UCSD-AML1 (cell line): ENCODE data around the gene WRAP53.

Experiments
- DNase-seq: peaks from one replicate; lab custom pipeline; 2025; ENCODE audit not compliant: unreplicated experiment; lab: John Stamatoyannopoulos, UW

The WRAP53 gene

DNA sequence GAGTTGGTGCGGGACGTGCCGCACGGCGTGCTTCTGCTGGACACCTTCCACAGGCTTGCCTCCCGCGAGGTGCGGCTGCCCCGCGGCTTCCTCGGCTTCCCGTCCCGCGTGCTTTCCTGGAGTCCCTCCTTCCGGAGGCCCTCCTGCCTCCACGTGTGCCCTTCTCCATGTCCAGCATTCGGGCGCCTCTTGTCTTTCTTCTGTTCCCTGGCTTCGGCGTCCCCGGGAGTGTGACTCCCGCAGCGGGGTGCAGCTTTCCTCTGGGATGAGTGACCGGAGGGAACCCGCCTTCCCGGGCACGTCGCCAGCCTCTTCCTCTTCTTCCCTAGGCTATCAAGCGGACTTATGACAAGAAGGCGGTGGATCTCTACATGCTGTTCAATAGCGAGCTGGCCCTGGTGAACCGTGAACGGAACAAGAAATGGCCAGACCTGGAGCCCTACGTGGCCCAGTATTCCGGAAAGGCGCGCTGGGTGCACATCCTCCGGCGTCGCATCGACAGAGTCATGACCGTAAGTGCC, 52.3 kb downstream of the WRAP53 start:
- DNase-seq, result peak; percentile 40

DNA sequence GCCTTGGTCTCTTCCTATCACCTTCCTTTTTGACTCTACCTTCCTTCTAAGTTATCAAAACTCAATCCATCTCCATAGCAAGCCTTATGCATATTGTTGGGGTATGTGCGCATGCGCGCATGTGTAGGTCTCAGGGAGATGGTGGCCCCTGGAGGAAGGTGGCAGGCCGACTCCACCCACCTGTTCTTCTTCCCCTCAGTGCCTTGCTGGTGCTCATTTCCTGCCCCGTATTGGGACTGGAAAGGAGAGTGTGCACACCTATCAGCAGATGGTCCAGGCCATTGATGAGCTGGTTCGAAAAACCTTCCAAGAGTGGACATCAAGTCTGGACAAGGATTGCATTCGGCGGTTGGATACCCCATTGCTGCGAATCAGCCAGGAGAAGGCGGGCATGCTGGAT, 54.5 kb downstream of the WRAP53 start:
- no peak for DNase-seq

- DNase-seq, result no peak
Observed at GRCh38 chr17:7744416-7744815, 56.1 kb downstream of the WRAP53 start.

GRCh38 chr17:7745748-7746470, 57.6 kb downstream of the WRAP53 start:
- DNase-seq, result peak; percentile 40

DNA sequence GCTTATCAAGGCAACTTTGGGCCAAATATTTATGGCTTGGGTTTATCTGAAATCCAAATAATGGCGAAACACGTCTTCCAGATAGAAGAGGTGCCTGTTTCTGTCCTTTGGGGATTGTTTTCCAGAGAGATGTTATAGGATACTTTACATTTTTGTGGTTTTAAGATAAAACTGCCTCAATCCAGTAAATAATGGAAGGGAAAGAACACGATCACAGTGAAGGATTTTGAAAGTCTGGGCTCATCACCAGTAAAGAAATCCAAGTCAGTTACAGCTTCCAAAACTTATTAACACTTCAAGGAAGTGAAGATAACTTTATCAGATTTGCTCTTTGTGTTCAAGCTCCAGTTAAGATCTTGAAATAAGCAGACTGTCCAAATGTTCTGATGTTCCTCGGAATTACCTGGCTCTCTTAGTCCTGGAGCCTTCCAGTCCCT, 59.4 kb downstream of the WRAP53 start:
- DNase-seq, result no peak

DNA sequence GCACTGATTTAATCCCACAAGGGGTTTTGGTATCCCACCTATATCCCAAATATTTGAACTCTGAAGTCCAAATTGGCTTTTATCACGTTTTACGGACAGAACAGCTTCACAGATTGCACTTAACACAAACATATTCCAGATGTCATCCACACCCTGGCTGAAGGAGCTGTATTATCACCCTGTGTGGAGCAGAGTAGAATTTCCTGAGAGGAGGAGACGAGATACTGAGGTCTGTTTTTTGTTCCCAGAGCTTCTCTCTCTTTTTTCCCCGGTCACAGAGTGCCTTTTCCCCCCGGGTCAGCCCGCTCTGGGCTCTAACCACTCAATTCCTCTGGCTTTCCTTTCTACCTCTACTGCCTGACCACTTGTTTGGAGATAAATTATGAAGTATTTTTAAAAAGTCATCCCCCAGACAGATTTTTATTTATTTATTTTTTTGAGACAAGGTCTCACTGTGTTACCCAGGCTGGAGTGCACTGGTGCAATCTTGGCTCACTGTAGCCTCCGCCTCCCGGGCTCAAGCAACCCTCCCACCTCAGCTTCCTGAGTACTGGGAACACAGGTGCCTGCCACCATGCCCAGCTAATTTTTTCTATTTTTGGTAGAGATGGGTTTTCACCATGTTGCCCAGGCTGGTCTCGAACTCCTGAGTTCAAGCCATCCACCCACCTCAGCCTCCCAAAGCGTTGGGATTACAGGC, 59.9 kb downstream of the WRAP53 start:
- no peak for DNase-seq

- no peak for DNase-seq
Observed at GRCh38 chr17:7750321-7750821, 62.1 kb downstream of the WRAP53 start.
